RWPE1 (cell line): ENCODE measurements around the gene WDR76.
A peak's percentile ranks its signal among the peaks of the same experiment; 100 is the strongest.

ENCODE experiments used
- CTCF ChIA-PET: fragments of 350-600 bp; sonication (Branson Sonifier 250); formaldehyde crosslinking; extraction: SDS; loops from one replicate; lab custom pipeline; 2021; lab: Yijun Ruan, JAX
- POLR2A ChIA-PET: fragments of 400-600 bp; formaldehyde crosslinking; extraction: SDS; loops from one replicate; lab custom pipeline; 2020; ENCODE audit warnings: antibody characterized with exemption; ENCODE audit not compliant: low non-redundant PET; lab: Yijun Ruan, JAX
- DNase-seq: peaks from one replicate; pipeline ENCODE4 v3.0.0; 2012; ENCODE audit warnings: low spot score
- H3K27ac ChIP-seq: fragments of 450-650 bp; 2 replicates; pipeline ENCODE4 v1.5.1; 2017
- CTCF ChIP-seq: fragments of 450-650 bp; conservative IDR thresholded peaks from 2 replicates; pipeline ENCODE4 v1.5.1; 2017; ENCODE audit warnings: low read depth, mild to moderate bottlenecking

Gene WDR76

DNA sequence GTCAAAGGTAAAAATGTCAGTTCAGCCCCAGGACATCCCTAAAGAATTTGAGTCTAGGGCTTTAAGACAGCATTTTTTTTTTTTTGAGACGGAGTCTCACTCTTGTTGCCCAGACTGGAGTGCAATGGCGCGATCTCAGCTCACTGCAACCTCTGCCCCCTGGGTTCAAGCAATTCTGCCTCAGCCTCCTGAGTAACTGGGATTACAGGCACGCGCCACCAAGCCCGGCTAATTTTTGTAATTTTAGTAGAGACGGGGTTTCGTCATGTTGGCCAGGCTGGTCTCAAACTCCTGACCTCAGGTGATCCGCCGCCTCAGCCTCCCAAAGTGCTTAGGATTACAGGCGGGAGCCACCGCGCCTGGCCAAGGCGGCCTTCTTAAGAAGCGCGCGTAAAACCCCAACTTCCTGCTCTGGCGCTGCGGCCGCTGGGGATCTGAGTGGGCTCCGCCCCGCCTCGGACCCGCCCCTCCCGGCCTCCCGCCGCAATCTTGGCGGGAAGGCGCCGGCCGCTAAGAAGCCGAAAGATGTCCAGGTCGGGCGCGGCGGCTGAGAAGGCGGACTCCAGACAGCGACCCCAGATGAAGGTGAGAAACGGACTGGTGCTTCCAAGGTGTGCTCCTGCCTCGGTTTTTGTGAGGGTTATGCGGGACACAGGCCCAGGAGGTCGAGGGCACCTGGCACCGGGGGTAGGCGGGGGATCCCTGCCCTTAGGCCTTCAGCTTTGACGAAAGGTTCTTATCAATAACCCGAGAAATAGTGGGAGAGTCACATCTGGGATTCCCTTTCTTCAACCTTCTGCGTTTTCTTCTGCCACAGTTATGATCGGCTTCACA is at the start of gene WDR76:
Gene WDR76 (plus strand): TSS at position 495 of the 834 bp plus-strand sequence. CDS start 31 bp downstream, at position 526.
- CTCF ChIA-PET, result no interaction called here

DNA sequence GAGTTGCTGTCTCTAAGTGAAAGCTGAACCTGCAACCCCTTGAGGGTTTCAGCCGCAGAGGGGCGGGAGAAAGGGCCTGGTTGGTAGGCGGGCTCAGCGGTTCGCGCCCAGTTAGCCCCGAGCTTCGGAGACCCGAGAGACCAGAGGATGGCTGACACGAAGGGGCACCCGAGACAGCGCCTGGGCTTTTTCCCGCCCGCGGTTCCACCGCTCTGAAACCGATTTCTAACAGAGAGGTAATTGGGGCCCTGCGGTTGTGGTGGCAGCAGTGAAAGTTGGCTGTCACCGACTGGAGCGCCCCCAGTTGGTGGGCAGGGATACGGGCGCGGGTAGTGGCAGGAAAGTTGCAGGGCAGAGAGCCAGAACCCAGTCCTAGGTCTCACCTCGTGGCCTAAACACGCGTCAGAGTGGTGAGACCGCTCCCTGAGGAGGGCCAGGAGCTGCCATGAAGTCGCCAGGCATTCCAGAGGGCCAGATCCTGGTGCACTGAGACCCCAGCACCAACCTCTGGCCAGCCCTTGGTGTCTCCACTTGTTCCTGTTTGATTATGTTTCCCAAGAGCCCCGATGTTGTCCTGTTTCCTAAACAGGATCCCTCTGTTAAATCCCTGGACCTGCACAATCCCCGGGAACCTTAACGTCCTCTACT is 49.4 kb upstream of the WDR76 start:
- peak; percentile 65 for DNase-seq
- ChIA-PET CTCF (interaction anchor here (0.6 to 1.7 kb wide), 3 partner anchors 13 to 394 kb away, joined by 3 to 5 read pairs (median 4); no protein-coding TSS in a partner anchor), POLR2A (interaction anchor here (0.5 to 1.0 kb wide), 3 partner anchors 9 to 34 kb away, joined by 4 to 10 read pairs (median 5); no protein-coding TSS in a partner anchor)
- H3K27ac ChIP-seq, result peak overlapping the region; percentile 93
- peak; percentile 95 for TF ChIP-seq CTCF

More for the DNA sequence above, at the start of gene WDR76:
- peak within 1 kb of the TSS; percentile 87 for H3K27ac ChIP-seq
- POLR2A ChIA-PET, result no interaction called here
- TF ChIP-seq CTCF, result no peak
- DNase-seq, result peak; percentile 92

GRCh38 chr15:43779016-43779415 is 47.8 kb upstream of the WDR76 start:
- TF ChIP-seq CTCF, result no peak
- CTCF ChIA-PET, result no interaction called here
- H3K27ac ChIP-seq, result no peak overlapping the region
- POLR2A ChIA-PET, result no interaction called here
- no peak for DNase-seq

DNA sequence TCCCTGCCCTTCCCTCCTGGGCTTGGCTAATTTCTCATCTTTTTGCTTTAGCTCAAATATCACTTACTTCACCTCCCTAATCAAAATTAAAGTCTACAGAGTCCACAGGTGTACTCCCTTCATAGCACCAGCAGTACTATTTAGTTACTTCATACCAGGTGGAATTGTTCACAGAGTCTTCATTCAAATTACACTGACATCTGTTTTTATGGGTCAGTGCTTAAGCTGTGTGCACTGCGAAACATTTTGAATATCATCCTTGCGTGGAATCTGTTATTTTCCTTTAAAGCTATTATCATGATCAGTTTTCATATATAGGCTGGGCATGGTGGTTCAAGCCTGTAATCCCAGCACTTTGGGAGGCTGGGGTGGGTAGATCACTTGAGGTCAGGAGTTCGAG is 37.4 kb upstream of the WDR76 start:
- ChIA-PET POLR2A (no interaction called here), CTCF (interaction anchor here (1.1 kb wide), 1 partner anchor 12 kb away, joined by 3 read pairs; the partner anchor contains the start of gene ELL3)
- no peak for DNase-seq
- peak overlapping the region; percentile 87 for H3K27ac ChIP-seq
- TF ChIP-seq CTCF, result no peak

- H3K27ac ChIP-seq, result peak within 1 kb of the TSS; percentile 87
- TF ChIP-seq CTCF, result no peak
- peak; percentile 100 for DNase-seq
- ChIA-PET POLR2A (interaction anchor here (0.7 kb wide), 1 partner anchor 11 kb away, joined by 3 read pairs; no protein-coding TSS in a partner anchor), CTCF (interaction anchor here (0.6 to 1.2 kb wide), 2 partner anchors 10 to 11 kb away, joined by 3 read pairs; no protein-coding TSS in a partner anchor)
These were observed 34.6 kb upstream of the WDR76 start, which contains the start of gene SERF2 for GRCh38 chr15:43791993-43792760. SERF2 (plus strand) TSS chr15:43792320; CDS start chr15:43792377, 57 bp downstream.
